ENCODE results near the gene CDK13. TPM values are rescaled to one million over a fixed set of nuclear protein-coding genes. Genes with fewer than 3 reads are reported as not detected.

Gene CDK13
- 43.4 and 59.8 TPM in 2 replicates for total RNA-seq

GRCh38 chr7:39949971-39950472, at the start of gene CDK13:
CDK13 (plus strand) TSS chr7:39950256; CDS start chr7:39950642, 386 bp downstream.

GRCh38 chr7:40134428-40135316, 184.6 kb downstream of the CDK13 start, which contains the start of the genes MPLKIP and SUGCT:
MPLKIP (minus strand) TSS chr7:40134622; CDS start chr7:40134567, 55 bp downstream.
SUGCT (plus strand) TSS chr7:40135005.

Small RNAs within 50 kb of the gene (small RNA-seq; reads per million reads assigned to genes)
- not detected for gene AC006023.1
- not detected for gene AC006023.2

Other genes with a start within 250 kb of the CDK13 start
- gene MPLKIP, start 184.4 kb downstream of the CDK13 start, total RNA-seq, result 7.0 and 7.7 TPM in 2 replicates
- 3.3 and 8.5 TPM in 2 replicates for gene SUGCT, start 184.7 kb downstream of the CDK13 start, total RNA-seq